Dermis blood vessel endothelial cell (primary cell): Measurements from ENCODE around the gene ABCG4. TPM values are rescaled to one million over a fixed set of nuclear protein-coding genes. Genes with fewer than 3 reads are reported as not detected.
A peak's percentile ranks its signal among the peaks of the same experiment; 100 is the strongest.
"Not testable (repeated sequence)": the region's sequence is repeated elsewhere in the genome, so short reads cannot be mapped to it uniquely, and the experiment has no call there.

Experiments
- DNase-seq: peaks from one replicate; pipeline ENCODE4 v3.0.0; 2010
- total RNA-seq: library from RNA; depleted of rRNA; stranded (reverse); fragments of >200 nt; gene quantifications from 2 replicates; pipeline ENCODE4 v1.2.3, GENCODE V29; 2014

The ABCG4 gene
- total RNA-seq, 1 donor from 2014 or later = 0.17 TPM

GRCh38 chr11:119154178-119154577 is 5.3 kb downstream of the ABCG4 start:
- no peak for DNase-seq

GRCh38 chr11:119155733-119156492 is 7.1 kb downstream of the ABCG4 start:
- DNase-seq = peak; percentile 33

GRCh38 chr11:119156496-119156895 is 7.6 kb downstream of the ABCG4 start:
- DNase-seq = no peak

- DNase-seq = no peak
Measured at GRCh38 chr11:119157063-119157462, 8.2 kb downstream of the ABCG4 start.

- no peak for DNase-seq
Measured at GRCh38 chr11:119158467-119158866, 9.6 kb downstream of the ABCG4 start.

GRCh38 chr11:119160151-119160550 is 11.3 kb downstream of the ABCG4 start:
- DNase-seq = no peak

- DNase-seq = no peak
Measured at GRCh38 chr11:119161871-119162270, 13.0 kb downstream of the ABCG4 start.

- peak; percentile 59 for DNase-seq
Measured at GRCh38 chr11:119166368-119167076, 17.7 kb downstream of the ABCG4 start.

- not testable (repeated sequence) for DNase-seq
Measured at GRCh38 chr11:119167077-119167458, 18.2 kb downstream of the ABCG4 start.

- DNase-seq = no peak
Measured at GRCh38 chr11:119167933-119168332, 19.1 kb downstream of the ABCG4 start.

- peak; percentile 94 for DNase-seq
Measured at GRCh38 chr11:119168471-119169281, 19.8 kb downstream of the ABCG4 start, which contains the start of gene NLRX1. NLRX1 (plus strand) TSS chr11:119168725; CDS start chr11:119171404, 2,679 bp downstream.

- DNase-seq = peak; percentile 50
Measured at GRCh38 chr11:119169282-119169719, 20.4 kb downstream of the ABCG4 start.

- DNase-seq = peak; percentile 30
Measured at GRCh38 chr11:119172513-119172912, 23.7 kb downstream of the ABCG4 start.

GRCh38 chr11:119173453-119173852 is 24.6 kb downstream of the ABCG4 start:
- no peak for DNase-seq

GRCh38 chr11:119175493-119176077 is 26.7 kb downstream of the ABCG4 start:
- DNase-seq = peak; percentile 65

GRCh38 chr11:119178166-119178680 is 29.4 kb downstream of the ABCG4 start:
- DNase-seq = peak; percentile 72

- DNase-seq = no peak
Measured at GRCh38 chr11:119179342-119179741, 30.5 kb downstream of the ABCG4 start.

- peak; percentile 44 for DNase-seq
Measured at GRCh38 chr11:119179983-119180382, 31.1 kb downstream of the ABCG4 start.

GRCh38 chr11:119180729-119181676 is 32.2 kb downstream of the ABCG4 start:
- DNase-seq = no peak

GRCh38 chr11:119181677-119182412 is 33.0 kb downstream of the ABCG4 start:
- no peak for DNase-seq
